Peyer's patch (tissue), 4 donors: Measurements from ENCODE around the gene RNF38.

Source experiments
- CTCF ChIP-seq, 6 experiments: fragments of 450-650 bp in 4 of 6; fragments of 200-600 bp in 2 of 6; sonication (generic) in 1 of 6; IDR thresholded peaks; one replicate each; pipeline ENCODE4 v1.5.1; 2017 to 2019; ENCODE audit warnings: antibody characterized with exemption in 6 of 6, mild to moderate bottlenecking in 3 of 6, moderate library complexity in 1 of 6
- POLR2A ChIP-seq, 2 donors: fragments of 450-650 bp; IDR thresholded peaks; one replicate each; pipeline ENCODE4 v1.5.1; 2017; ENCODE audit warnings: antibody characterized with exemption in 2 of 2, mild to moderate bottlenecking in 2 of 2, moderate library complexity in 2 of 2

GRCh38 chr9:36426348-36426747, 26.3 kb upstream of the RNF38 start:
- TF ChIP-seq CTCF (IDR thresholded peaks at IDR 0.05) (no peak), POLR2A (IDR thresholded peaks at IDR 0.05) (no peak)
